ENCODE results near the gene PRSS12. TPM values are rescaled to one million over a fixed set of nuclear protein-coding genes. Genes with fewer than 3 reads are reported as not detected.

PRSS12 gene
- total RNA-seq, 1 experiment from 2014 or later, result 14.1 TPM

DNA sequence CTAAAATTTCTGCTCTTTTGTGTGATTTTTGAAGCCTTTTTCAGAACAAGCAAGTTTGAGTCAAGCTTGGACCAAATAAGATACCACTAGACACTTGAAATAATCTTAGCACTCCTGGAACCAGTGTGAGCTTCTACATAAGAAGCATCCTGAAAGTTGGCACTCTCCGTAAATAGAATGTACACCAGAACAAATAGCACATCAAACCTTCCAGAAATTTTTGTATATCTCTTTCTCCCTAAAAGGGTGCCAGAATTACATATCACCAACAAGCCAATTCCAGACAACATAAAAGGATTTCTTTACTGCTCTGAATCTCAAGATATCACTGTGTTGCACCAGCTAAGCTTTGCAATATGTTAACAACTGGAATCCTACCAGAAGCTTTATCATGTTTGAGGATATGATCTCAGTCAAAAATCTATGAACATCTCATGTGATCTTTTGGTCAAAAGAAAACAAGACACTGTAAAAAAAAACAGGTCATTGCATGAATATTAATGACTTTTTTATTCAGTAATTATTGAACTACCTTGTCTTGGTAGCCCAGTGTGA lies 117.2 kb downstream of the PRSS12 start:
- no peak for ATAC-seq
- no peak for DNase-seq (ENCODE audit: low spot score)
- TF ChIP-seq, protein P1, sequence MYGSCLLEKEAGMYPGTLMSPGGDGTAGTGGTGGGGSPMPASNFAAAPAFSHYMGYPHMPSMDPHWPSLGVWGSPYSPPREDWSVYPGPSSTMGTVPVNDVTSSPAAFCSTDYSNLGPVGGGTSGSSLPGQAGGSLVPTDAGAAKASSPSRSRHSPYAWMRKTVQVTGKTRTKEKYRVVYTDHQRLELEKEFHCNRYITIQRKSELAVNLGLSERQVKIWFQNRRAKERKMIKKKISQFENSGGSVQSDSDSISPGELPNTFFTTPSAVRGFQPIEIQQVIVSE (CRISPR knock-in tag; IDR thresholded peaks at IDR 0.05; ENCODE audit: borderline replicate concordance), result no peak
- TF ChIP-seq MXD4 (CRISPR knock-in tag; IDR thresholded peaks at IDR 0.05; ENCODE audit: borderline replicate concordance) (no peak), ZNF317 (CRISPR knock-in tag; IDR thresholded peaks at IDR 0.05; ENCODE audit: borderline replicate concordance, low read depth) (no peak), CREM (CRISPR knock-in tag; IDR thresholded peaks at IDR 0.05) (no peak), ZNF396 (CRISPR knock-in tag; IDR thresholded peaks at IDR 0.05; ENCODE audit: borderline replicate concordance) (no peak), TEAD4 (CRISPR knock-in tag; IDR thresholded peaks at IDR 0.05) (no peak), TEAD1 (CRISPR knock-in tag; IDR thresholded peaks at IDR 0.05) (no peak), NFATC4 (CRISPR knock-in tag; IDR thresholded peaks at IDR 0.05) (no peak), GRHL2 (CRISPR knock-in tag; IDR thresholded peaks at IDR 0.05; ENCODE audit: insufficient replicate concordance, severe bottlenecking) (no peak), ZNF416 (CRISPR knock-in tag; IDR thresholded peaks at IDR 0.05) (no peak)
- TF ChIP-seq, protein P2, sequence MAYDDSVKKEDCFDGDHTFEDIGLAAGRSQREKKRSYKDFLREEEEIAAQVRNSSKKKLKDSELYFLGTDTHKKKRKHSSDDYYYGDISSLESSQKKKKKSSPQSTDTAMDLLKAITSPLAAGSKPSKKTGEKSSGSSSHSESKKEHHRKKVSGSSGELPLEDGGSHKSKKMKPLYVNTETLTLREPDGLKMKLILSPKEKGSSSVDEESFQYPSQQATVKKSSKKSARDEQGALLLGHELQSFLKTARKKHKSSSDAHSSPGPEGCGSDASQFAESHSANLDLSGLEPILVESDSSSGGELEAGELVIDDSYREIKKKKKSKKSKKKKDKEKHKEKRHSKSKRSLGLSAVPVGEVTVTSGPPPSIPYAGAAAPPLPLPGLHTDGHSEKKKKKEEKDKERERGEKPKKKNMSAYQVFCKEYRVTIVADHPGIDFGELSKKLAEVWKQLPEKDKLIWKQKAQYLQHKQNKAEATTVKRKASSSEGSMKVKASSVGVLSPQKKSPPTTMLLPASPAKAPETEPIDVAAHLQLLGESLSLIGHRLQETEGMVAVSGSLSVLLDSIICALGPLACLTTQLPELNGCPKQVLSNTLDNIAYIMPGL (CRISPR knock-in tag; IDR thresholded peaks at IDR 0.05), result no peak
- TF ChIP-seq, protein P3, sequence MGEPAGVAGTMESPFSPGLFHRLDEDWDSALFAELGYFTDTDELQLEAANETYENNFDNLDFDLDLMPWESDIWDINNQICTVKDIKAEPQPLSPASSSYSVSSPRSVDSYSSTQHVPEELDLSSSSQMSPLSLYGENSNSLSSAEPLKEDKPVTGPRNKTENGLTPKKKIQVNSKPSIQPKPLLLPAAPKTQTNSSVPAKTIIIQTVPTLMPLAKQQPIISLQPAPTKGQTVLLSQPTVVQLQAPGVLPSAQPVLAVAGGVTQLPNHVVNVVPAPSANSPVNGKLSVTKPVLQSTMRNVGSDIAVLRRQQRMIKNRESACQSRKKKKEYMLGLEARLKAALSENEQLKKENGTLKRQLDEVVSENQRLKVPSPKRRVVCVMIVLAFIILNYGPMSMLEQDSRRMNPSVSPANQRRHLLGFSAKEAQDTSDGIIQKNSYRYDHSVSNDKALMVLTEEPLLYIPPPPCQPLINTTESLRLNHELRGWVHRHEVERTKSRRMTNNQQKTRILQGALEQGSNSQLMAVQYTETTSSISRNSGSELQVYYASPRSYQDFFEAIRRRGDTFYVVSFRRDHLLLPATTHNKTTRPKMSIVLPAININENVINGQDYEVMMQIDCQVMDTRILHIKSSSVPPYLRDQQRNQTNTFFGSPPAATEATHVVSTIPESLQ (CRISPR knock-in tag; IDR thresholded peaks at IDR 0.05), result no peak
- TF ChIP-seq, protein P4, sequence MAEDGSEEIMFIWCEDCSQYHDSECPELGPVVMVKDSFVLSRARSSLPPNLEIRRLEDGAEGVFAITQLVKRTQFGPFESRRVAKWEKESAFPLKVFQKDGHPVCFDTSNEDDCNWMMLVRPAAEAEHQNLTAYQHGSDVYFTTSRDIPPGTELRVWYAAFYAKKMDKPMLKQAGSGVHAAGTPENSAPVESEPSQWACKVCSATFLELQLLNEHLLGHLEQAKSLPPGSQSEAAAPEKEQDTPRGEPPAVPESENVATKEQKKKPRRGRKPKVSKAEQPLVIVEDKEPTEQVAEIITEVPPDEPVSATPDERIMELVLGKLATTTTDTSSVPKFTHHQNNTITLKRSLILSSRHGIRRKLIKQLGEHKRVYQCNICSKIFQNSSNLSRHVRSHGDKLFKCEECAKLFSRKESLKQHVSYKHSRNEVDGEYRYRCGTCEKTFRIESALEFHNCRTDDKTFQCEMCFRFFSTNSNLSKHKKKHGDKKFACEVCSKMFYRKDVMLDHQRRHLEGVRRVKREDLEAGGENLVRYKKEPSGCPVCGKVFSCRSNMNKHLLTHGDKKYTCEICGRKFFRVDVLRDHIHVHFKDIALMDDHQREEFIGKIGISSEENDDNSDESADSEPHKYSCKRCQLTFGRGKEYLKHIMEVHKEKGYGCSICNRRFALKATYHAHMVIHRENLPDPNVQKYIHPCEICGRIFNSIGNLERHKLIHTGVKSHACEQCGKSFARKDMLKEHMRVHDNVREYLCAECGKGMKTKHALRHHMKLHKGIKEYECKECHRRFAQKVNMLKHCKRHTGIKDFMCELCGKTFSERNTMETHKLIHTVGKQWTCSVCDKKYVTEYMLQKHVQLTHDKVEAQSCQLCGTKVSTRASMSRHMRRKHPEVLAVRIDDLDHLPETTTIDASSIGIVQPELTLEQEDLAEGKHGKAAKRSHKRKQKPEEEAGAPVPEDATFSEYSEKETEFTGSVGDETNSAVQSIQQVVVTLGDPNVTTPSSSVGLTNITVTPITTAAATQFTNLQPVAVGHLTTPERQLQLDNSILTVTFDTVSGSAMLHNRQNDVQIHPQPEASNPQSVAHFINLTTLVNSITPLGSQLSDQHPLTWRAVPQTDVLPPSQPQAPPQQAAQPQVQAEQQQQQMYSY (CRISPR knock-in tag; IDR thresholded peaks at IDR 0.05), result no peak
- Mint-ChIP-seq H3K27me3 (ENCODE audit: low read depth) (no peaks in the 10 kb centered on the region), H3K9me3 (no peaks in the 10 kb centered on the region), H3K4me3 (no peak overlapping the region), H3K27ac (no peak overlapping the region), H3K36me3 (no peaks in the 10 kb centered on the region), H3K4me1 (peaks cover 15% of the 10 kb centered on the region)
- POLR2A ChIA-PET, result no interaction called here
- CTCF ChIA-PET, result interaction anchor here (1.0 kb wide), 1 partner anchor 35 kb away, joined by 4 read pairs; no protein-coding TSS in a partner anchor

Measured in WTC11 (cell line).